ENCODE data around the gene TRPC6. TPM values are rescaled to one million over a fixed set of nuclear protein-coding genes. Genes with fewer than 3 reads are reported as not detected.

TRPC6 gene
- polyA plus RNA-seq, 1 donor from 2014 or later = 0.11 TPM

DNA sequence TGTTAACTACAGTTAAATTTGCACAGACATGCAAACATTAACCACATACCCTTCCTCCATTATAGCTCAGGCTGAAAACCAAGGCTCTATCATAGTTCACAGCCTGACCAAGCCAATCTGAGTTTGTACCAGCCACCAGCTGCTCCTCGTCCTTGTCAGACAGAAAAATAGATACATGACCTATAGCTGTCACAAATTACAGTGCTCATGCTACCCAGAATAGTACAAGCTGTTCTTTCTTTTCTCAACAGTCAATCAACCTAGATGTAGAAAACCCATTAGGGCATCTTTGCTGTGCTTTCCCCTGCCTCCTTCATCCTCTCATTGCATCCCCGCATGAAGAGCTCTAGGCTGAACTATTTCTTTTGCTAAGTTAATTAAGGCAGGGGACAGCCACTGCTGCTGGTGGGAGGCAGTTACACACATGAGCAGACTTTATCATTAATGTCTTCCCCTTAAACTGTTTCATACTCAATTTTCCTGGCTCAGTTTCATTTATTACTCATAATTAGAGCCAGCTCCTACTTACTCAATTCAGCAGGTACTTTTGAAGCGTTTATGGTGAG lies 148.3 kb downstream of the TRPC6 start (continued):
- TF ChIP-seq CTCF (IDR thresholded peaks at IDR 0.05; ENCODE audit: poor library complexity, severe bottlenecking) (no peak), RAD21 (conservative IDR thresholded peaks at IDR 0.05) (no peak)

DNA sequence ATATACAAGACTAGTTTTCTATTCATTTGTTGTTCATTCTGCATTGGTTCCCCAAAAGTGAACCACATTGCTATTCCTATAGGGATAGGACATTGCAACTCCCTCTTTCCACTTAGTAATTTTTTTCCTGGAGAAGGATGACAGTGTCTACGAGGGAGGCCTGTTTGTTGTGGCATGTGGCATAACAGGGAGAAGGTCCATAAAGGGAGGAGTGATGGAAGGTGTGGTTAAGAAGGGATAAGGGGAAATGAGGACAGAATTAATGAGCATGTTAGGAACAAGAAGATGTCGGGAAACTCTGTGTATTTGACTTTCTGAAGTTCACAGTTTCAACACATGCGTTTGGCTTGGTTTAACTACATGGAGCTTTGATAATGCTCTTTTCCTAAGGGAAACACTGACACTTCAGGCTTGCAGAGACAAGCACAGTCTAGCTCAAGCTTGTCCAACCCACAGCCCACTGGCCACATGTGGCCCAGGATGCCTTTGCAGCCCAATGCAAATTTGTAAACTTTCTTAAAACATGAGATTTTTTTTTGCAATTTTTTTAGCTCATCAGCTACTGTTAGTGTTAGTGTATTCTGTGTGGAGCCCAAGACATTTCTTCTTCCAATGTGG lies 149.7 kb downstream of the TRPC6 start:
- Histone ChIP-seq H3K36me3 (ENCODE audit: insufficient read depth, low read length) (no peaks in the 10 kb centered on the region), H3K4me2 (ENCODE audit: low read length) (no peak overlapping the region)
- no peak for TF ChIP-seq TAF1 (IDR thresholded peaks at IDR 0.05; ENCODE audit: low read depth)
- TF ChIP-seq SMC3 (conservative IDR thresholded peaks at IDR 0.05; ENCODE audit: poor library complexity) = no peak
- no peak for TF ChIP-seq REST (IDR thresholded peaks at IDR 0.05; ENCODE audit: borderline replicate concordance)
- no peak for TF ChIP-seq MXI1 (conservative IDR thresholded peaks at IDR 0.05; ENCODE audit: poor library complexity, severe bottlenecking)
- no peak for TF ChIP-seq RAD21 (conservative IDR thresholded peaks at IDR 0.05)
- TF ChIP-seq EZH2 (IDR thresholded peaks at IDR 0.05; ENCODE audit: borderline replicate concordance, insufficient read depth, low read length, poor library complexity, severe bottlenecking) = no peak
- TF ChIP-seq POLR2AphosphoS5 (IDR thresholded peaks at IDR 0.05) = no peak
- no peak for TF ChIP-seq CTCF (IDR thresholded peaks at IDR 0.05; ENCODE audit: poor library complexity, severe bottlenecking)
- no peak for TF ChIP-seq EP300 (conservative IDR thresholded peaks at IDR 0.05; ENCODE audit: poor library complexity, severe bottlenecking)

More for the DNA sequence above, 149.7 kb downstream of the TRPC6 start:
- Histone ChIP-seq H3F3A (ENCODE audit: insufficient read depth, low read length, poor library complexity, severe bottlenecking) (no peaks in the 10 kb centered on the region), H3K9ac (ENCODE audit: low read length) (no peak overlapping the region), H4K20me1 (ENCODE audit: insufficient read depth) (no peaks in the 10 kb centered on the region), H3K4me3 (ENCODE audit: low read length) (no peak overlapping the region), H3K27ac (ENCODE audit: low read length) (no peak overlapping the region), H3K27me3 (ENCODE audit: insufficient read depth, low read depth, low read length) (no peaks in the 10 kb centered on the region), H2AFZ (ENCODE audit: low read depth, low read length) (no peak overlapping the region), H3K79me2 (replicated peaks; ENCODE audit: insufficient read depth, low read length) (no peaks in the 10 kb centered on the region), H3K9me3 (ENCODE audit: low read length) (no peaks in the 10 kb centered on the region), H3K9me2 (ENCODE audit: insufficient read depth, low read length) (no peaks in the 10 kb centered on the region)
